Ishikawa (cell line): Measurements from ENCODE around the gene PLCB1.

Experiments
- CEBPB ChIP-seq: IDR thresholded peaks from 2 replicates; pipeline ENCODE4 v1.6.1; 2012
- CREB1 ChIP-seq: IDR thresholded peaks from 2 replicates; pipeline ENCODE4 v1.6.1; 2012; ENCODE audit warnings: low read depth
- EGR1 ChIP-seq: IDR thresholded peaks from 2 replicates; pipeline ENCODE4 v1.6.1; 2012
- EP300 ChIP-seq: IDR thresholded peaks from 2 replicates; pipeline ENCODE4 v1.6.1; 2012; ENCODE audit warnings: borderline replicate concordance
- FOXM1 ChIP-seq: IDR thresholded peaks from 2 replicates; pipeline ENCODE4 v1.6.1; 2012; ENCODE audit warnings: low read depth, borderline replicate concordance
- MAX ChIP-seq: IDR thresholded peaks from 2 replicates; pipeline ENCODE4 v1.6.1; 2012
- NFIC ChIP-seq: IDR thresholded peaks from 2 replicates; pipeline ENCODE4 v1.6.1; 2012
- RAD21 ChIP-seq: IDR thresholded peaks from 2 replicates; pipeline ENCODE4 v1.6.1; 2012; ENCODE audit warnings: low read depth
- REST ChIP-seq: IDR thresholded peaks from 2 replicates; pipeline ENCODE4 v1.6.1; 2012; ENCODE audit warnings: low read depth, mild to moderate bottlenecking
- TAF1 ChIP-seq: IDR thresholded peaks from 2 replicates; pipeline ENCODE4 v1.6.1; 2012; ENCODE audit warnings: low read depth, mild to moderate bottlenecking
- TCF12 ChIP-seq: IDR thresholded peaks from 2 replicates; pipeline ENCODE4 v1.6.1; 2012; ENCODE audit warnings: low read depth
- TEAD4 ChIP-seq: IDR thresholded peaks from 2 replicates; pipeline ENCODE4 v1.6.1; 2012
- USF1 ChIP-seq: IDR thresholded peaks from 2 replicates; pipeline ENCODE4 v1.6.1; 2012
- YY1 ChIP-seq: IDR thresholded peaks from 2 replicates; pipeline ENCODE4 v1.6.1; 2012; ENCODE audit warnings: low read depth
- ZBTB7A ChIP-seq: IDR thresholded peaks from 2 replicates; pipeline ENCODE4 v1.6.1; 2012; ENCODE audit warnings: low read depth

The PLCB1 gene

GRCh38 chr20:8764344-8764962, 632.4 kb downstream of the PLCB1 start:
- TF ChIP-seq CREB1, result no peak
- no peak for TF ChIP-seq EGR1
- TF ChIP-seq CEBPB, result no peak

GRCh38 chr20:8766868-8767390, 634.9 kb downstream of the PLCB1 start:
- no peak for TF ChIP-seq FOXM1
- TF ChIP-seq TEAD4, result no peak
- no peak for TF ChIP-seq CEBPB
- TF ChIP-seq YY1, result no peak
- TF ChIP-seq ZBTB7A, result no peak
- no peak for TF ChIP-seq USF1
- TF ChIP-seq REST, result no peak
- no peak for TF ChIP-seq EGR1
- no peak for TF ChIP-seq NFIC

- TF ChIP-seq RAD21 (no peak), USF1 (no peak), TCF12 (no peak), REST (no peak)
Observed at GRCh38 chr20:8774412-8774811, 642.3 kb downstream of the PLCB1 start.

GRCh38 chr20:8777911-8778310, 645.8 kb downstream of the PLCB1 start:
- TF ChIP-seq USF1 (no peak), RAD21 (no peak), FOXM1 (no peak)

GRCh38 chr20:8778387-8778786, 646.3 kb downstream of the PLCB1 start:
- no peak for TF ChIP-seq RAD21
- TF ChIP-seq TAF1, result no peak
- TF ChIP-seq EP300, result no peak
- no peak for TF ChIP-seq USF1
- TF ChIP-seq YY1, result no peak
- TF ChIP-seq CEBPB, result no peak
- no peak for TF ChIP-seq TCF12
- no peak for TF ChIP-seq MAX
- TF ChIP-seq TEAD4, result no peak
- no peak for TF ChIP-seq EGR1
- TF ChIP-seq FOXM1, result no peak
- no peak for TF ChIP-seq REST
- no peak for TF ChIP-seq ZBTB7A
- TF ChIP-seq CREB1, result no peak
- no peak for TF ChIP-seq NFIC
